Measurements from ENCODE around the gene TAOK3. TPM values are rescaled to one million over a fixed set of nuclear protein-coding genes. Genes with fewer than 3 reads are reported as not detected.

The TAOK3 gene
- total and polyA plus RNA-seq, 2 donors (not counting 1 experiment from before 2014, with no cell fraction given) = 30.0 to 80.4 TPM

GRCh38 chr12:118307069-118307954 lies 65.4 kb downstream of the TAOK3 start:
- H2AFZ ChIP-seq (ENCODE audit: insufficient read depth, low read depth, low read length, poor library complexity, severe bottlenecking) = peak overlapping the region; percentile 5
- H3K79me2 ChIP-seq (ENCODE audit: control insufficient read depth, insufficient read depth, low read length) = peaks cover 81% of the 10 kb centered on the region
- peaks cover 35% of the 10 kb centered on the region for H3K4me1 Mint-ChIP-seq
- peak overlapping the region; percentile 3 for H3K9ac ChIP-seq (ENCODE audit: low read length)
- peak overlapping the region; percentile 60 for H3K4me3 Mint-ChIP-seq
- ChIA-PET POLR2A (interaction anchor here (1.3 to 1.5 kb wide), 2 partner anchors 66 to 69 kb away, joined by 5 to 7 read pairs; partner anchors contain the start of genes SUDS3 and TAOK3), CTCF (interaction anchor here (0.7 to 0.9 kb wide), 2 partner anchors 69 to 73 kb away, joined by 4 to 5 read pairs; partner anchors contain the start of gene SUDS3)
- DNase-seq = no peak
- H3K4me1 ChIP-seq (ENCODE audit: control insufficient read depth in 2 of 2, insufficient read depth in 2 of 2, low read length in 2 of 2) = peaks cover 16 to 18% of the 10 kb centered on the region in 2 donors
- H3K4me2 ChIP-seq (replicated peaks; ENCODE audit: low read depth, low read length, poor library complexity, severe bottlenecking) = peak overlapping the region; percentile 49
- H3K27ac ChIP-seq (ENCODE audit: low read length in 2 of 2) = peak overlapping the region in 1 of 2 donors; percentile 13
- H3K4me3 ChIP-seq (ENCODE audit: control extremely low read depth in 1 of 5, extremely low read depth in 1 of 5, insufficient read depth in 1 of 5, low read depth in 2 of 5, low read length in 4 of 5) = peak overlapping the region in 1 of 5 experiments; percentile 3
- no peaks in the 10 kb centered on the region for H3K9me3 Mint-ChIP-seq (ENCODE audit: insufficient read depth)
- intact Hi-C loops (cut with micrococcal nuclease) = loop anchor here (1.0 kb wide), 1 partner anchor 9 kb away; no protein-coding TSS in a partner anchor
- no peak for ATAC-seq (ENCODE audit: low read depth)
- H3K27ac Mint-ChIP-seq = peak overlapping the region; percentile 23
- WGBS (ENCODE audit: insufficient coverage) = 44% methylated on average over 3 of the region's 8 CpGs
- H3K36me3 ChIP-seq (replicated peaks in 1 of 2; ENCODE audit: control extremely low read depth in 1 of 2, control insufficient read depth in 1 of 2, extremely low read depth in 1 of 2, insufficient read depth in 2 of 2, low read length in 1 of 2) = no peaks in the 10 kb centered on the region
- peaks cover 13% of the 10 kb centered on the region for H4K20me1 ChIP-seq (ENCODE audit: control insufficient read depth, insufficient read depth, low read length, poor library complexity, severe bottlenecking)
- no peaks in the 10 kb centered on the region for H3K27me3 Mint-ChIP-seq
- H3K9me3 ChIP-seq (ENCODE audit: control extremely low read depth in 1 of 3, control insufficient read depth in 2 of 3, insufficient read depth in 1 of 3, low read length in 2 of 3) = no peaks in the 10 kb centered on the region
- no peaks in the 10 kb centered on the region for H3K27me3 ChIP-seq (replicated peaks in 1 of 4; ENCODE audit: control extremely low read depth in 1 of 4, control insufficient read depth in 3 of 4, insufficient read depth in 4 of 4, low read length in 3 of 4)
- TF ChIP-seq EZH2 (IDR thresholded peaks at IDR 0.05; ENCODE audit: borderline replicate concordance, insufficient read depth, low read depth, low read length, poor library complexity, severe bottlenecking) = no peak
- no peak for TF ChIP-seq CTCF (IDR thresholded peaks at IDR 0.05)

- no peak overlapping the region for H3K4me2 ChIP-seq (replicated peaks; ENCODE audit: low read depth, low read length, poor library complexity, severe bottlenecking)
- H3K27me3 Mint-ChIP-seq = no peaks in the 10 kb centered on the region
- CTCF ChIA-PET = no interaction called here
- peaks cover 78% of the 10 kb centered on the region for H3K79me2 ChIP-seq (ENCODE audit: control insufficient read depth, insufficient read depth, low read length)
- peaks cover 9% of the 10 kb centered on the region for H4K20me1 ChIP-seq (ENCODE audit: control insufficient read depth, insufficient read depth, low read length, poor library complexity, severe bottlenecking)
- no peak overlapping the region for H3K27ac ChIP-seq (ENCODE audit: low read length in 2 of 2)
- no peak overlapping the region for H3K9ac ChIP-seq (ENCODE audit: low read length)
- intact Hi-C loops (cut with micrococcal nuclease) = loop anchor here (5.0 kb wide), 2 partner anchors 53 to 68 kb away; partner anchors contain the start of gene TAOK3
- H3K4me1 ChIP-seq (ENCODE audit: control insufficient read depth in 2 of 2, insufficient read depth in 2 of 2, low read length in 2 of 2) = peaks cover 28 to 30% of the 10 kb centered on the region in 2 donors
- H2AFZ ChIP-seq (ENCODE audit: insufficient read depth, low read depth, low read length, poor library complexity, severe bottlenecking) = no peak overlapping the region
- POLR2A ChIA-PET = no interaction called here
- ATAC-seq (ENCODE audit: low read depth) (no peak), DNase-seq (no peak)
- H3K4me3 ChIP-seq (ENCODE audit: control extremely low read depth in 1 of 5, extremely low read depth in 1 of 5, insufficient read depth in 1 of 5, low read depth in 2 of 5, low read length in 4 of 5) = no peak overlapping the region
- no peaks in the 10 kb centered on the region for H3K9me3 ChIP-seq (ENCODE audit: control extremely low read depth in 1 of 3, control insufficient read depth in 2 of 3, insufficient read depth in 1 of 3, low read length in 2 of 3)
- no peaks in the 10 kb centered on the region for H3K27me3 ChIP-seq (replicated peaks in 1 of 4; ENCODE audit: control extremely low read depth in 1 of 4, control insufficient read depth in 3 of 4, insufficient read depth in 4 of 4, low read length in 3 of 4)
- no CpG with 5 or more reads among the region's 4 CpGs for WGBS (ENCODE audit: insufficient coverage)
- H3K27ac Mint-ChIP-seq = no peak overlapping the region
- TF ChIP-seq EZH2 (IDR thresholded peaks at IDR 0.05; ENCODE audit: borderline replicate concordance, insufficient read depth, low read depth, low read length, poor library complexity, severe bottlenecking) = no peak
- TF ChIP-seq CTCF (IDR thresholded peaks at IDR 0.05) = no peak
- no peaks in the 10 kb centered on the region for H3K36me3 ChIP-seq (replicated peaks in 1 of 2; ENCODE audit: control extremely low read depth in 1 of 2, control insufficient read depth in 1 of 2, extremely low read depth in 1 of 2, insufficient read depth in 2 of 2, low read length in 1 of 2)
- H3K4me3 Mint-ChIP-seq = no peak overlapping the region
- no peaks in the 10 kb centered on the region for H3K9me3 Mint-ChIP-seq (ENCODE audit: insufficient read depth)
- H3K4me1 Mint-ChIP-seq = peaks cover 50% of the 10 kb centered on the region
Measured at GRCh38 chr12:118304093-118304492, 68.6 kb downstream of the TAOK3 start.

Data from B cell (primary cell).